Breast epithelium (tissue), 4 donors: ENCODE results near the gene HSD17B8. TPM values are rescaled to one million over a fixed set of nuclear protein-coding genes. Genes with fewer than 3 reads are reported as not detected.
A peak's percentile ranks its signal among the peaks of the same experiment; 100 is the strongest.

ENCODE experiments used
- DNase-seq, 2 donors: peaks; one replicate each; pipeline ENCODE4 v3.0.0-alpha.2; 2019; ENCODE audit warnings: low spot score in 2 of 2
- H3K27ac ChIP-seq, 2 donors: fragments of 200-600 bp; sonication (generic) in 1 of 2; one replicate each; pipeline ENCODE4 v1.5.1; 2016 to 2019; ENCODE audit warnings: mild to moderate bottlenecking in 1 of 2
- H3K27me3 ChIP-seq, 2 donors: fragments of 200-600 bp; sonication (generic) in 1 of 2; one replicate each; pipeline versions ENCODE4 v1.5.1 to v1.6.0; 2017 to 2019; ENCODE audit warnings: control low read depth in 1 of 2, mild to moderate bottlenecking in 1 of 2
- H3K36me3 ChIP-seq: fragments of 200-600 bp; one replicate; pipeline ENCODE4 v1.5.1; 2019
- H3K4me1 ChIP-seq, 2 donors: fragments of 200-600 bp; sonication (generic); one replicate each; pipeline ENCODE4 v1.5.1; 2016 to 2019; ENCODE audit warnings: control low read depth in 1 of 2
- H3K4me3 ChIP-seq, 3 donors: fragments of 200-600 bp; sonication (generic); 1 replicate in 2 of 3; 2 replicates in 1 of 3; pipeline ENCODE4 v1.5.1; 2016 to 2019; ENCODE audit warnings: mild to moderate bottlenecking in 3 of 3, moderate library complexity in 2 of 3
- H3K9me3 ChIP-seq, 2 donors: fragments of 200-600 bp; sonication (generic) in 1 of 2; one replicate each; pipeline ENCODE4 v1.5.1; 2016 to 2019; ENCODE audit warnings: control low read depth in 1 of 2
- POLR2A ChIP-seq: fragments of 450-650 bp; IDR thresholded peaks from one replicate; pipeline ENCODE4 v1.6.1; 2016; ENCODE audit warnings: antibody characterized with exemption, mild to moderate bottlenecking, moderate library complexity
- POLR2AphosphoS5 ChIP-seq, 3 donors: sonication (generic); formaldehyde crosslinking; IDR thresholded peaks; one replicate each; pipeline ENCODE4 v1.6.1; 2017; ENCODE audit warnings: antibody characterized with exemption in 3 of 3
- intact Hi-C: fragments of 100-400 bp; cut with DNase I; formaldehyde crosslinking; loops from one replicate; pipeline ENCODE4 v1.15.1; 2023; ENCODE audit warnings: low total_unique reads
- total RNA-seq, 3 donors: library from RNA; depleted of rRNA; stranded (reverse); fragments of >200 nt; gene quantifications; one replicate each; pipeline ENCODE4 v1.1.0, GENCODE V29; 2016
- TF ChIP-seq, protein P1 (sequence below), 3 donors: fragments of 450-650 bp; IDR thresholded peaks; one replicate each; pipeline ENCODE4 v1.5.1; 2016 to 2017; ENCODE audit warnings: antibody characterized with exemption in 3 of 3, mild to moderate bottlenecking in 3 of 3, moderate library complexity in 3 of 3

HSD17B8 gene
- total RNA-seq, 3 donors from 2014 or later = 17.0 to 33.8 (median 18.4) TPM

DNA sequence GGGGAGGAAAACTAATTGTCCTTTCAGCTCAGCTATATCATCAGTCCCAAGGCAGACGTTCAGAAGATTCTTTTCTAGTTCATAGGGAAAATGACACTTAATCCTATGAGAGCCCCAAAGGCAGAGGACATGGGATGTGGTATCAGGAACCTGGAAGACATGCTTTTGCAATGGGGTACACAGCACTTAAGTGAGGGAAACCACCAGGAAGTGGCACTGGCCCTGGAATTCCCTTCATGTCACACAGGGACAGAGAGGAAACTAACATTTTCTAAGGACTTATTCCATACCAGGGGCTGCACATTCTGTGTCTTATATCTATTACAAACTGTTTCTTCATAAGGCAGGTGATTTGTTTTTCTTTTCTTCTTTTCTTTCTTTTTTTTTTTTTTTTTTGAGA lies 39.0 kb downstream of the HSD17B8 start:
- TF ChIP-seq, protein P1, sequence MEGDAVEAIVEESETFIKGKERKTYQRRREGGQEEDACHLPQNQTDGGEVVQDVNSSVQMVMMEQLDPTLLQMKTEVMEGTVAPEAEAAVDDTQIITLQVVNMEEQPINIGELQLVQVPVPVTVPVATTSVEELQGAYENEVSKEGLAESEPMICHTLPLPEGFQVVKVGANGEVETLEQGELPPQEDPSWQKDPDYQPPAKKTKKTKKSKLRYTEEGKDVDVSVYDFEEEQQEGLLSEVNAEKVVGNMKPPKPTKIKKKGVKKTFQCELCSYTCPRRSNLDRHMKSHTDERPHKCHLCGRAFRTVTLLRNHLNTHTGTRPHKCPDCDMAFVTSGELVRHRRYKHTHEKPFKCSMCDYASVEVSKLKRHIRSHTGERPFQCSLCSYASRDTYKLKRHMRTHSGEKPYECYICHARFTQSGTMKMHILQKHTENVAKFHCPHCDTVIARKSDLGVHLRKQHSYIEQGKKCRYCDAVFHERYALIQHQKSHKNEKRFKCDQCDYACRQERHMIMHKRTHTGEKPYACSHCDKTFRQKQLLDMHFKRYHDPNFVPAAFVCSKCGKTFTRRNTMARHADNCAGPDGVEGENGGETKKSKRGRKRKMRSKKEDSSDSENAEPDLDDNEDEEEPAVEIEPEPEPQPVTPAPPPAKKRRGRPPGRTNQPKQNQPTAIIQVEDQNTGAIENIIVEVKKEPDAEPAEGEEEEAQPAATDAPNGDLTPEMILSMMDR (IDR thresholded peaks at IDR 0.05) = no peak
- intact Hi-C loops = loop anchor here (10.0 kb wide), 1 partner anchor 129 kb away; no protein-coding TSS in a partner anchor
- Histone ChIP-seq H3K27ac (no peak overlapping the region), H3K36me3 (no peaks in the 10 kb centered on the region), H3K4me1 (no peaks in the 10 kb centered on the region), H3K27me3 (no peaks in the 10 kb centered on the region), H3K4me3 (no peak overlapping the region), H3K9me3 (no peaks in the 10 kb centered on the region)
- no peak for DNase-seq

DNA sequence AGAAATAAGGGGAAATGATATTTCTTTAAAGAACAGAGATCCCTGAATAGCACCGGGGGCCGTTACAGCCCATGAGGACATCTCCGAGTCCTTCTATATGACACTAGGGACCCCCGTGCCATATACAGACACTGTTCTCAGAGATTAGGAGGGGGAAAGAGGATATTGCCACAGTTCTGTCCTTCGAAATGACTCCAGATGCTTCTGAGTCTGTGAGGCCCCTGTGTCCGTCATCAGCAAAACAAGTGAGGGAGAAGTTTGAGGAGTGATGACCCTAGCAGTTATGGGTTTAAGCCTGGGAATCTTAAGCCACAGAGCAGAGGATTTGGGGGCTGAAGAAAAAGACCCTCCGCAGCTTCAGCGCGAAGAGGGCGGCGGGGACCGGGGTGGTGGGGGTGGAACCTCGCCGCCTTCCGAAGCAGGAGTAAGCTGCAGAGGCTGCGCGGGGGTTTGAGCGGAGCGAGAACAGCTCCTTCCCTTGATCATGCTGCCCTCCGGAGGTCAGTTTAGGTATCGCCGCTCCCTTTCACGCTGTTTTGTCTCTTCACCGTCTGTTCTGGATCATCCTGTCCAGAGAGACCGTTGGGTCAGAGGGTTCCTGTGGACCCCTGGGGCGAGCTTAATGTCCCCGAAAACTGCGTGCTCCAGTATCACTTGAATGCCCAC lies 43.7 kb downstream of the HSD17B8 start:
- Histone ChIP-seq H3K4me3 (peak overlapping the region; percentile 48 to 69 (median 69)), H3K27me3 (no peaks in the 10 kb centered on the region), H3K9me3 (no peaks in the 10 kb centered on the region), H3K27ac (peak overlapping the region; percentile 93 to 95), H3K4me1 (peaks cover 0 to 6% of the 10 kb centered on the region in 2 donors), H3K36me3 (no peaks in the 10 kb centered on the region)
- intact Hi-C loops = loop anchor here (10.0 kb wide), 1 partner anchor 133 kb away; no protein-coding TSS in a partner anchor
- TF ChIP-seq, protein P1 (IDR thresholded peaks at IDR 0.05) = peak; percentile 80 to 95 (median 95)
- no peak for TF ChIP-seq POLR2A
- peak in 1 of 3 donors; percentile 23 for TF ChIP-seq POLR2AphosphoS5 (IDR thresholded peaks at IDR 0.05)
- DNase-seq = peak; percentile 85 to 93

DNA sequence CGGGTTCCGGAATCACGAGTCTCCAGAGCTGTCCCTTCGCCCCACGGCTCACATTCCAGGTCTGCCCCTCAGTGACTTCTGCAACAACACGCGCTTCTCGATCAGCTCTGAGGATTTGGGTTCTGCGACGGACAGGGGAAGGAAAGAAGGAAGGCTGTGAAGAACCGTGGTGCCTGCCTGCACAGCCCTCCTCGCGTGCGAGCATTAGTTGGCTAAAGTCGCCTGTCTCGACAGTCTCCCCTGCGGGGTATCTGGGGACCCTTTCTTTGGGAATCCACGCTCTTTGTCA lies 44.1 kb downstream of the HSD17B8 start:
- Histone ChIP-seq H3K4me1 (peaks cover 0 to 6% of the 10 kb centered on the region in 2 donors), H3K27ac (peak overlapping the region; percentile 93 to 95), H3K27me3 (no peaks in the 10 kb centered on the region), H3K9me3 (no peaks in the 10 kb centered on the region), H3K36me3 (no peaks in the 10 kb centered on the region), H3K4me3 (peak overlapping the region; percentile 48 to 69 (median 69))
- intact Hi-C loops = loop anchor here (10.0 kb wide), 1 partner anchor 134 kb away; no protein-coding TSS in a partner anchor
- no peak for DNase-seq
- TF ChIP-seq, protein P1 (IDR thresholded peaks at IDR 0.05) = peak in 1 of 3 donors; percentile 46
- no peak for TF ChIP-seq POLR2AphosphoS5 (IDR thresholded peaks at IDR 0.05)

DNA sequence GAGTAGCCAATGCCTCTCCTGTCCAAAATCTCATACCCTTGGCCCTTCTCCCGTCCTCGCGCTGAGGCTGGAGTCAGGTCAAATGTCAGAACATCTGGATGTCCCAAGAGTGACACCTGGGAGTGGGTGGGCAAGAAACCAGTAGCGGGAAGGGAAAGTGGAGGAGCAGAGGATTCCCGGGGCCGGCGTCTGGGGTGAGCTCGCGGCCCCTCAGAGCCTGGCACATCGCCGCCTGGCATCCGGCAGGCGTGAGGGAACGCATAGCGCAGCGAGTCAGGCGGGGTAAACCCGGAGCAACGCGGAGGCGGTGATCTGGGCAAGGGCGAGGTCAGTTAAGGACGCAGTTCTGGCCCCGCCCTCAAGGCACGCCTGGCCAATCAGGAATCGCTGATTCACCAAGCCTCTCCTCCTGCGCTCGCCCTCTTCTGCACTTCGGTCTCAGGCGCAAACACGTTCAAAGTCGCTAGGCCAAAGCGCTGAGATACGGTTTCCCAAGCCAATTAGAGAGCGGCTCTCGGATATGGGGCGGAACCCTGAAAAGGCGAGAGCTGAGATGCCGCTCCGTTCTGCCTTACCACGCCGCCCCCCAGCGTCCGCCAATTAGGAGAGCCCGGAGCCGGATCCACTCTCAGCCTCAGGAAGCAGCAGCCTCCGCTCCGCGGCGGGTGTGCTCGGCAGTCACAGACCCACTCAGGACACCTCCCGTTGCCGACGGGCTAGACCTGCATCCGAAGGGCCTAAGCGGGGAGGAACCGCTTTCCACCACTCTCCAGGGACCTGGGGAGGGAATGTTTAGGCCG lies 44.7 kb downstream of the HSD17B8 start:
- TF ChIP-seq POLR2A = peak; percentile 33
- peak; percentile 58 to 85 (median 76) for TF ChIP-seq POLR2AphosphoS5 (IDR thresholded peaks at IDR 0.05)
- TF ChIP-seq, protein P1 (IDR thresholded peaks at IDR 0.05) = no peak
- Histone ChIP-seq H3K9me3 (no peaks in the 10 kb centered on the region), H3K4me3 (peak overlapping the region; percentile 48 to 69 (median 69)), H3K4me1 (peaks cover 0 to 6% of the 10 kb centered on the region in 2 donors), H3K27me3 (no peaks in the 10 kb centered on the region), H3K27ac (peak overlapping the region; percentile 93 to 95), H3K36me3 (no peaks in the 10 kb centered on the region)
- DNase-seq = peak; percentile 97 to 98
- intact Hi-C loops = loop anchor here (10.0 kb wide), 1 partner anchor 134 kb away; no protein-coding TSS in a partner anchor
